ENCODE results near the gene RTCA.
A peak's percentile ranks its signal among the peaks of the same experiment; 100 is the strongest.
"Not testable (repeated sequence)": the region's sequence is repeated elsewhere in the genome, so short reads cannot be mapped to it uniquely, and the experiment has no call there.

Gene RTCA

DNA sequence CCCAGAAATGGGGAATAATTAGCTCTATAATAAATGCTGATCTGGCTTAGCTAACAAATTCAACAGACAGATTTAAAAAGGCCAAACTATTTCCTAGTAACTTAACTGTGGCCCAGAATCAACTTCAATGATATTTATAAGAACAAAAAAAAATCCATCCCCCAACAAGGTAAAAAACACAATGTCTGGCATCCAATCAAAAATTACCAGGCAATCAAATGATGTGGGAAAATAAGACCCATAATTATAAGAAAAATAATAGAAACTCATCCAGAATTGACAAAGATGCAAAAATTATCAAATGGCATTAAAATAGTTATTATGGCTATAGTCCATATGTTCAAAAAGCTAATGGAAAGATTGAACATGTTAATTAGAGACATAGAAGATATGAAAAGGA is 43.8 kb downstream of the RTCA start:
- no peak for FAIRE-seq

DNA sequence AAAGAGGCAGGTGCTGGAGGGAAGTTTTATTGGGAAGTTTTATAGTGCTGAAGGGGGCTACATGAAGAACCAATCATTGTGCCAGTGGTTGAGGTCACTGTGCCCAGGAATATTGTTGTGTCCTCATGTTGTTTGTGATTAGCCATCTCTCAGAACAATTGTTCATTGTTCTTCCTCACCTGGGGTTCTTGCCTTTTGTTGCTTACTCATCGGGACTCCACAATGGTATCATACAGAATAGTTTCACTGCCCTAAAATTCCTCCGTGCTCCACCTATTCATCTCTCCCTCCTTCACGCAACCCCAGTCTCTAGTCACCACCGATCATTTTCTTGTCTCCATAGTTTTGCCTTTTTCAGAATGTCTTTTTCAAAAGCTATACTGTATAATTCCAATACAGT is 47.4 kb downstream of the RTCA start:
- no peak for FAIRE-seq

DNA sequence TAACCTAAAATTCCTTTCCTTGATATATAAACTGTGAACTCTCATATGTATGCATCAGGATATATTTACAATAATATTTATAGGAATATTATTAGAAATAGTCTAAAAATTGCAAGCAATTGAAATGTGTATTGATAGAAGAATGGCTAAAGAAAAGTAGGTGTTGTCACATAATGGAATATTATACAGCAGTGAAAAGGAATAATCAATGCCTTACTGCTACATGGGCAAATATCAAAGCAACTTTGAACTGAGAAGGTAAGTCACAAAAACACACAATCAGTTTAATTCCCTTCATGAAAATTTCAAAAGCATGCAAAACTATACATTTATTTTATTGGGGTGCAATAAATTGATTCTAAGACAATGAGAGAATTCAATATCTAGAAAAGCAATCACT is 50.6 kb downstream of the RTCA start:
- no peak for FAIRE-seq

DNA sequence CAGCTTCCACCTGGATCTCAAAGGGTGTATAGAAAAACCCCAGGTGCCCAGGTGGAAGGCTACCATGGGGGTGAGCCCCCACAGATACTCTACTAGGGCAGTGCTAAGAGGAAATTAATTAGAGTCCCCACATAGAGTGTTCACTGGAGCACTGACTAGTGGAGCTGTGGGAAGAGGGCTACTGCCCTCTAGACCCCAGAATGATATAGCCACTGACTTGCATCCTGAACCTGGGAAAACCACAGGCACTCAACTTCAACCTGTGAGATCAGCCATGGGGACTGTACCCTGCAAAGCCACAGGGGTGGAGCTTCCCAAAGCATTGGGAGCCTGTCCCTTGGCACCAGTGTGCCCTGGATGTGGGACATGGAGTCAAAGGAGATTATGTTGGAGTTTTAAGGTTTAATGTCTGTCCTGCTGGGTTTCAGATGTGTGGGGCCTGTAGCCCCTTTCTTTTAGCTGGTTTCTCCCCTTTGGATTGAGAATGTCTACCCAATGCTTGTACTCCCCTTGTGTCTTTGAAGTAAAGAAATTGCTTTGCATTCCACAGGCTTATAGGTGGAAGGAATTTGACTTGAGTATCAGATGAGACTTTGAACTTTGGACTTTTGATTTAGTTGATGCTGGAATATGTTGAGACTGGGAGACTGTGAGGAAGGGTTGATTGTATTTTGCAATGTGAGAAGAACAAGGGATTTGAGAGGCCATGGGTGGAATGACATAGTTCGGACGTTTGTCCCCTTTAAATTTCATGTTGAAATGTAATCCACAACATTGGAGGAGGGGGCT is 54.5 kb downstream of the RTCA start:
- no peak for FAIRE-seq

DNA sequence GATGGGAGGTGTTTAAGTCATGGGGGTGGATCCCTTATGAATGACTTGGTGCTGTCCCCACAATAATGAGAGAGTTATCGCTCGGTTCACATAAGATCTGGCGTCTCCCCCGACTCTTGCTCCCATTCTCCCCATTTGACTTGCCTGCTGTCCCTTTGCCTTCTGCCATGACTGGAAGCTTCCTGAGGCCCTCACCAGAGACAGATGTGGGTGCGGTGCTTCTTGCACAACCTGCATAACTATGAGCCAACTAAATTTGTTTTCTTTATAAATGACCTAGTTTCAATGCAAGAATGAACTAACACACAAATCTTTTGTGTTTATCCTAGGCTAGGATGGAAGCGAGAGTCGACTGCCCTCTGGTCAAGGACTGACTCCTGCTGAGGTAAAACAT is 55.1 kb downstream of the RTCA start:
- FAIRE-seq = no peak

DNA sequence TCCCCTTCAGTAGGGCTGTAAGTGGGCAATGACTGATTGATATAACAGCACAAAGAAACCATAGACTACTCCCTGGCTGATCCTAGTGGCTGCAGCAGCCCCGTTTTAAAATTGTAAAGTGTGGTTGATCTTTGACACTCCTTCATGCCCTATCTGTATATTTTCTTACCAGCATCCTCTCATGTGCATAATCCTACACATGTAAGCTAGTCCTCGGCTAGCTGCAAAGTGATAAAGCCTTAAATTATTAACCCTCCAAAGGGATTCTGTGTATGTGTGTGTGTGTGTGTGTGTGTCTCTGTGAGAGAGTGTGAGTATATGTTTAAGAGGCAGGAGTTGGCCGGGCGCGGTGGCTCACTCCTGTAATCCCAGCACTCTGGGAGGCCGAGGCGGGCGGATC is 55.5 kb downstream of the RTCA start:
- FAIRE-seq = no peak

DNA sequence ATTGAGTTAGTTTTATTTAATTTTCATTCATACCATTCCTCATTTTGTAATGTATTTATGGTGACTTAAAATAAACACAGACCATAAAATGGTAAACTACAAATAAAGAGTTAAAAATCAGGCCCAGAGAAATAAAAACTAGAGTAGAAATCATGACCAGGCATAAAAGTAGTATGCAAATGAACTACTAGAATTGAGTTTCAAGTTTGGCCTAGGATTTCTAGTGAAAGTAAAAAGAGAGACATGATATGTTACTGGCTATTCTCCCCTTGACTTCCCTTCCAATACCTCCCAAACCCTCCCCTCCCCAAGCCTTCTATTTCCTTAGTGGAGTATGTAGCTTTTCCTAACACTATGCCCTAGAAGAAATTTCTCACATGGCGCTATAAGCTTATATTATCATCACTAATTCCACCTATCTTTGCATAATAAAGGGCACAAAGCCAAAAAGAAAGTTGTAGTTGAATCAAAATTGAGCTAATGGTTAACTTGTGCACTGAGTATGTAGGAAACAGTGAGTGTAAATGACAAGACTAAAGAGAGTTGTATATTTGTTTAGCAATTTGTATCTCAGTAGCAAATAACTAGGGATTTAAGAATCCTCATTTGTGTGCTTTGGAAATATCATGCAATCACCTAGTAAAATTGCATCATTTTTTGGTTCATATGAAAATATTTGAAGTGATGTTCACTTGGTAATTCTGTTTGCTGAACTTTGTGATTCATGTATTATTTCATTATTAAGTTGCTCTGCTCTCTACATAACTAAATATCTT is 56.6 kb downstream of the RTCA start:
- peak; percentile 47 for FAIRE-seq

DNA sequence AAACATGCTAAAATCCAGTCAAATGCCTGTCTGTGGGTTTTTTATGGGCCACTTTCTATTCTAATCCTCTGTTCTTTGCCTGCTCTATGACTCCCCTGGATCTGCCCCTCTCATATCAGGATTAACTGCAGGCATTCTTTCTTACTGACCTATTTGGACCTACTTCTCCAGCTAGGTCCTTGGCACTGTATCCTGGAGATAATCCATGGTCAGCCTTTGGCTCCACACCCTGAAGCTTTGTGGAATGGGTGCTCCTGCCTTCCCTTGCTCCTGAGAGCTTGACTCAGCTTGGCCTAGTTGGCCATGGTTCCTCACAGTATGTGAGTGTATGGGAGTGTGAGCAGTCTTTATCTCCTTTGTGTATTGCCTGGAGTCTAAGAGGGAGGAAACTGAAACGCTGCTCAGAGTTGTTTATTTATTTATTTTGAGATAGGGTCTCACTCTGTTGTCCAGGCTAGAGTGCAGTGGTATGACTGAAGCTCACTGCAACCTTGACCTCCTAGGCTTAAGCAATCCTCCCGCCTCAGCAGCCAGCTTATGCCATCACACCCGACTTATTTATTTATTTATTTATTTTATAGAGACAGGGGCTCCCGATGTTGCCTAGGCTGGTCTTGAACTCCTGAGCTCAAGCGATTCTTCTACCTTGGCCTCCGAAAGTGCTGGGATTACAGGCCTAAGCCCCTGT is 57.5 kb downstream of the RTCA start:
- FAIRE-seq = no peak

DNA sequence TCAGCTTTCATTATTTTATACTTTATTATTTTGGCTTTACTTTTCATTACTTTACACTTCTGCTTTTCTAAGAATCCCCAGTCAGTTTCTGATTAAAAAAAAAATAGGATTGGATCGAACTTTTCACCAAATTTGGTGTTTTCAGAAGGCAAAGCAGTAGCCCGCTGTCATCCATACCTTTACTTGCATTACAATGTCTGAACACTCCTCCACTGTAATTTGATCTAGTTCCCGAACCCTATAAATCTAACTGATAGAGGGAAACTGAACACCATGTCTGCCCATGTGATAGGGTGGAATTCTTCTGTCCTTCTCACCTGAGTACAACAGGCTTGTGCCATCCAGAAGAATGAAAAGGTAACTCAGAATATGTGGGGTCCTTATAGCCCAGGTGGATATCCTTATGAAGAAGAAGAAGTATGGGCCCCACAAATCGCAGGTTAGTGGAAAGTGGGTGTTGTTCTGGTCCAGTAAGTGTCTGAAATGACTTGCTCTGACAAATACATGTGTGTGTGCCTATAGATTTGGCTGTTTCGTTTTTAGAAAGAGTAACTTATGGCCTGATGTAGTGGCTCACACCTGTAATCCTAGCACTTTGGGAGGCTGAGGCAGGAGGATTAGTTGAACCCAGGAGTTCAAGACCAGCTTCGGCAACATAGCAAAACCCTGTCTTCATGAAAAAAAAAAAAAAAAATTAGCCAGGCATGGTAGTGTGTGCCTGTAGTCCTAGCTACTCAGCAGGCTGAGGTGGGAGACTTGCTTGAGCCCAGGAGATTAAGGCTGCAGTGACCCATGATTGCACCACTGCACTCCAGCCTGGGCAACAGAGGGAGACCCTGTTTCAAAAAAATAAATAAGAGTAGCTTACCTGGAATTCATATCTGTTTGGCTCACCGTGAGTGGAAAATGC is 59.7 kb downstream of the RTCA start:
- FAIRE-seq = no peak

DNA sequence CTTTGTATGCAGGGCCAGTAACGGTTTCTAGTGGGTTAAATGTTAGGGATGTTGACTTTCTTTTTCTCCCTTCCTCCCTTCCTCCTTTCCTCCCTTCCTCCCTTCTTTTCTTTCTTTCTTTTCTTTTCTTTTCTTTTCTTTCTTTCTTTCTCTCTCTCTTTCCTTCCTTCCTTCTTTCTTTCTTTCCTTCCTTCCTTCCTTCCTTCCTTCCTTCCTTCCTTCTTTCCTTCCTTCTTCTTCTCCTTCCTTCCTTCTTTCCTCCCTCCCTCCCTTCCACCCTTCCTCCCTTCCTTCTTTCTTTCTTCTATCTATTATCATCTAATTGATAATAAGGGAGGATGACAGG is 60.3 kb downstream of the RTCA start:
- FAIRE-seq = not testable (repeated sequence)

DNA sequence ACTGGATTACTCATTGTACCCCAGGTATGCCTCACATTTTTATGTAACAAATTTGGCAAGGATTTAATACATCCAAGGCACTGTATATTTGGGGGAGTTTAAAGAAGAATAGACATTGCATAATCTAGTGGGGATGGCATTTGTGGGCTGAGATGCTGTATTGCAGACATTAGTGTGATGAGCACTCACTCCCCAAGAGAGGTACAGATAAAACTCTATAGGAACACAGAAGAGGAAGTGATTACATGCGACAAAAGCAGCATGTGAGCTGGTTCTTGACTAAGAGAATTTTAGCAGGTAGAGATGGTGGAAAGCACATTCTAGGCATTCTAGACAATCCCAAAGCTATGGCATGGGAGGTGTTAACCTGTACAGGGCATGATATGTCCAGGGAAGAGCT is 62.1 kb downstream of the RTCA start:
- no peak for FAIRE-seq

DNA sequence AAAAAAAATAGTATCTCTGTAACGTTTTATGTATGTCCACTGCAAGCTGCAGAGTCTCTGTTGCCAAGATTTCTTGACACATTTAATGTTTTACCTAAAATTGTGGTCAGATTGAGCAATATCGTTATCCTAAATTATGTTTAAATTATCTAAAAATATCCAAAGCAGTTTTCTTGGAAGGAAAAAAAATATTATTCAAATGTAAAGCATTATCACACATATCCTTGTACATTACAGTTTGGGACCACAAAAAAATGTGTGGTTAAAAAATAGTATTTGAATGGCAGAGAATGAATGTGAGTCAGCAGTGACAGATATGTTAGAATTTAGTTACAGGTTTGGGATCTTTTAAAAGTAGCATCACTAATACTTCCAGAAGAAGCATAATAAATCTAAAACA is 65.1 kb downstream of the RTCA start:
- FAIRE-seq = peak; percentile 61

DNA sequence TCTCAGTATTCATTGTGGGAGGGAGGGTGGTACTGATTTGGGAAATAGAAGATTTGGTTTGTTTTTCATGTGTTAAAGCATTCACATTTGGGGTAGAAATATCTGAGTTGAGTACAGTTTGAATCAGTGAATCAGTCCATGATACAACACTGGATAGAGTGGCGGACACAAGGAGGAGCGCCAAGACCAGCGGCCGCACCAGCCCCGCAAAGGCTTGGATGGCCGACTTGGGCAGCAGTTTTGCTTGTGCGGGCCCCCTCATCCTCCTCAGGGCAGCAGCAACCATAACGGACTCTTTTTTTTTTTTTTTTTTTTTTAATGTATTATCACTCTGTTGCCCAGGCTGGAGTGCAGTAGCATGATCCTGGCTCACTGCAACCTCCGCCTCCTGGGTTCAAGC is 66.3 kb downstream of the RTCA start:
- FAIRE-seq = no peak

DNA sequence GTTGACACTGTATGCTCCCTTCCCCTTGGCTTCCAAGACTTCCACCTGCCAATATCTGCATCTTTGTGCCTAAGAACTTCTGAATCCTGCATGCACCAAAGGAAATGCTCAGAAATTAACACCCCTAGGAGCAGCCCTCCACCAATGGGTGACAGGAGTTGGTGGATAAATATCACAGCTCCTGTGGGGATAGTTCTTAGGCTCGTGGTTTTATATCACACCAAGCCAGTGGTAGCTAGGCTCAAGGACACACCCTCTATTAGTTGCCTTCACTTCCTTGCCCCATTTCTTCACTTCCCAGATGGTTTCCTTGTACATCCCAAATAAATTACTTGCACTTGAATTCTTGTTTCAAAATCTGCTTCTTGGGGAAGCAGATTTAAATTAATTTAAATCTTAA is 69.4 kb downstream of the RTCA start:
- no peak for FAIRE-seq

DNA sequence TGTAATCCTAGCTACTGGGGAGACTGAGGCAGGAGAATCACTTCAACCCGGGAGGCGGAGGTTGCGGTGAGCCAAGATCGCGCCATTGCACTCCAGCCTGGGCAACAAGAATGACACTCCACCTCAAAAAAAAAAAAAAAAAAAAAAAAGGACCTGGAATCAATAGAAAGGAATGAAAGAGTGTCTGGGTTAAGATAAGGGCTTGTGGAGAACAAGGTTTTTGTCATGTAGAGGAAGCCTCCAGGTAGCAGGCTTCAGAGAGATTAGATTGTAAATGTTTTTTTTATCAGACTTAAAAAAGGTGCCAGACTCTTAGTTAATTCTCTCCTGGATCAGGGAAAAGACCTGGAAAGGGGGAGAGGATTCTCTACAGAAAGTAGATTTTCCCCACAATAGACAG is 71.9 kb downstream of the RTCA start:
- not testable (repeated sequence) for FAIRE-seq

DNA sequence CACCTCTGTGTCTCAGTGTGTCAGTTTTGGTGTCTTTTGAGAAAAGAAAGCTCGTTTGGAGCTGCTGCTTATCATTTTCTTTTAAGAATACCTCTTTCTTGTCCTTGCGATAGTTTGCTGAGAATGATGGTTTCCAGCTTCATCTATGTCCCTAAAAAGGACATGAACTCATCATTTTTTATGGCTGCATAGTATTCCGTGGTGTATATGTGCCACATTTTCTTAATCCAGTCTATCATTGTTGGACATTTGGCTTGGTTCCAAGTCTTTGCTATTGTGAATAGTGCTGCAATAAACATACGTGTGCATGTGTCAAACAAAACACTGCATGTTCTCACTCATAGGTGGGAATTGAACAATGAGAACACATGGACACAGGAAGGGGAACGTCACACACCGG is 73.7 kb downstream of the RTCA start:
- not testable (repeated sequence) for FAIRE-seq

DNA sequence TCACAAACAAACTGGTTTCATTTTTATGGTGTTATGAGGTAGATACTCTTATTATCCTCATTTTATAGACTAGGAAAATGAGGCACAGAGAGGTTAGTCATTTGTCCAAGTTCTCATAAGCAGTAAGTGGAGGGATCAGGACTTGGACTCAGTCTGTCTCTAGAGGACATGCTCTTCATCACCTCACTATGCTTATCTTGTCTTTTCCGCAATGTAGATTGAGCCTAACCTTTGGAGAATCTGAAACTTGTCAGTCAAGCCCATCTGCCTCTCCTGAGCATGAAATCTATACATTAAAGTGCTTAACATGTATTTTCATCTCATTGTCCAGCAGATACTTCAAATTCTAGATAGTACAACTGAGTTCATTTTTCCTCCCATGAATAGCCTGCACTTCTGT is 74.5 kb downstream of the RTCA start:
- no peak for FAIRE-seq

DNA sequence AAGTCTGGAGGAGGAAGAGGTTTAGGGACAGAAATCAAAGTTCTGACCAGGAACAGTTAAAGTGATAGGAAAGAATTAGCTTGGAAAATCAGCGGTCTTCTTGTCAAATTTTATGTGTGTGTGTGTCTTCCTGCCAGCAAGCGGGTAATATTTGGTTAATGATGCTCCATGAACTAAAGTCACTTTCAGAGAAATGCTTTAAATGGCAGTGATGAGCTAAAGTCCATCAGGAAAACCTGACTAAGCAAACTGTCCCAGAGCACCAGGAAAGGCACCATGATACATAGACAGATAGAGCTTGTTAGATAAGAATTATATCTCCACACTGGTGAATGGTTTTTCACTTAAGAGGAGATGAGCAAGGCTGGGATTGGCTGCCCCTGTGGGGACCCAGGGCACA is 76.3 kb downstream of the RTCA start:
- FAIRE-seq = no peak

All from colon (tissue), 2 donors.